ENCODE results near the gene SLC35E4. TPM values are rescaled to one million over a fixed set of nuclear protein-coding genes. Genes with fewer than 3 reads are reported as not detected.
"Not testable (repeated sequence)": the region's sequence is repeated elsewhere in the genome, so short reads cannot be mapped to it uniquely, and the experiment has no call there.

SLC35E4 gene
- total RNA-seq, 1 donor from 2014 or later: 2.6 TPM

- H3K36me3 Mint-ChIP-seq (ENCODE audit: insufficient read depth): peaks cover 10% of the 10 kb centered on the region
- H3K4me1 Mint-ChIP-seq (ENCODE audit: low read depth): no peaks in the 10 kb centered on the region
- no peaks in the 10 kb centered on the region for H3K9me3 Mint-ChIP-seq (ENCODE audit: low read depth)
- H3K27ac Mint-ChIP-seq: no peak overlapping the region
- no peak overlapping the region for H3K4me3 Mint-ChIP-seq (ENCODE audit: low read depth)
- no peaks in the 10 kb centered on the region for H3K27me3 Mint-ChIP-seq
- no peak for DNase-seq (ENCODE audit: low spot score, unreplicated experiment)
- TF ChIP-seq CTCF (IDR thresholded peaks at IDR 0.05; ENCODE audit: unreplicated experiment): no peak
Measured at GRCh38 chr22:30617819-30618218, 17.8 kb upstream of the SLC35E4 start.

GRCh38 chr22:30619909-30620308 lies 15.7 kb upstream of the SLC35E4 start:
- H3K36me3 Mint-ChIP-seq (ENCODE audit: insufficient read depth); H3K4me3 Mint-ChIP-seq (ENCODE audit: low read depth): not testable (repeated sequence)

GRCh38 chr22:30626413-30626812 lies 9.2 kb upstream of the SLC35E4 start:
- Mint-ChIP-seq H3K4me1 (ENCODE audit: low read depth) (no peaks in the 10 kb centered on the region), H3K27me3 (no peaks in the 10 kb centered on the region), H3K27ac (no peak overlapping the region), H3K4me3 (ENCODE audit: low read depth) (no peak overlapping the region), H3K9me3 (ENCODE audit: low read depth) (no peaks in the 10 kb centered on the region), H3K36me3 (ENCODE audit: insufficient read depth) (peaks cover 4% of the 10 kb centered on the region)
- no peak for TF ChIP-seq CTCF (IDR thresholded peaks at IDR 0.05; ENCODE audit: unreplicated experiment)
- no peak for DNase-seq (ENCODE audit: low spot score, unreplicated experiment)

More at GRCh38 chr22:30619909-30620308, 15.7 kb upstream of the SLC35E4 start:
- not testable (repeated sequence) for H3K4me1 Mint-ChIP-seq (ENCODE audit: low read depth); DNase-seq (ENCODE audit: low spot score, unreplicated experiment); H3K27me3 Mint-ChIP-seq; H3K27ac Mint-ChIP-seq; H3K9me3 Mint-ChIP-seq (ENCODE audit: low read depth)

- DNase-seq (ENCODE audit: low spot score, unreplicated experiment): no peak
- H3K27me3 Mint-ChIP-seq: no peaks in the 10 kb centered on the region
- H3K4me1 Mint-ChIP-seq (ENCODE audit: low read depth): no peaks in the 10 kb centered on the region
- no peak overlapping the region for H3K27ac Mint-ChIP-seq
- H3K9me3 Mint-ChIP-seq (ENCODE audit: low read depth): no peaks in the 10 kb centered on the region
- peaks cover 2% of the 10 kb centered on the region for H3K36me3 Mint-ChIP-seq (ENCODE audit: insufficient read depth)
- no peak overlapping the region for H3K4me3 Mint-ChIP-seq (ENCODE audit: low read depth)
- no peak for TF ChIP-seq CTCF (IDR thresholded peaks at IDR 0.05; ENCODE audit: unreplicated experiment)
Measured at GRCh38 chr22:30627471-30627870, 8.1 kb upstream of the SLC35E4 start.

- no peak for DNase-seq (ENCODE audit: low spot score, unreplicated experiment)
- Mint-ChIP-seq H3K27me3 (no peaks in the 10 kb centered on the region), H3K9me3 (ENCODE audit: low read depth) (no peaks in the 10 kb centered on the region), H3K4me1 (ENCODE audit: low read depth) (no peaks in the 10 kb centered on the region), H3K36me3 (ENCODE audit: insufficient read depth) (no peaks in the 10 kb centered on the region), H3K4me3 (ENCODE audit: low read depth) (no peak overlapping the region), H3K27ac (no peak overlapping the region)
- no peak for TF ChIP-seq CTCF (IDR thresholded peaks at IDR 0.05; ENCODE audit: unreplicated experiment)
Measured at GRCh38 chr22:30628491-30628890, 7.1 kb upstream of the SLC35E4 start.

GRCh38 chr22:30631469-30631868 lies 4.1 kb upstream of the SLC35E4 start:
- not testable (repeated sequence) for H3K4me1 Mint-ChIP-seq (ENCODE audit: low read depth); H3K36me3 Mint-ChIP-seq (ENCODE audit: insufficient read depth); H3K27ac Mint-ChIP-seq; DNase-seq (ENCODE audit: low spot score, unreplicated experiment); H3K27me3 Mint-ChIP-seq; H3K4me3 Mint-ChIP-seq (ENCODE audit: low read depth); H3K9me3 Mint-ChIP-seq (ENCODE audit: low read depth)

Data from progenitor cell of endocrine pancreas (in vitro differentiated cells).